ENCODE data around the gene CTBP1.

Gene CTBP1

DNA sequence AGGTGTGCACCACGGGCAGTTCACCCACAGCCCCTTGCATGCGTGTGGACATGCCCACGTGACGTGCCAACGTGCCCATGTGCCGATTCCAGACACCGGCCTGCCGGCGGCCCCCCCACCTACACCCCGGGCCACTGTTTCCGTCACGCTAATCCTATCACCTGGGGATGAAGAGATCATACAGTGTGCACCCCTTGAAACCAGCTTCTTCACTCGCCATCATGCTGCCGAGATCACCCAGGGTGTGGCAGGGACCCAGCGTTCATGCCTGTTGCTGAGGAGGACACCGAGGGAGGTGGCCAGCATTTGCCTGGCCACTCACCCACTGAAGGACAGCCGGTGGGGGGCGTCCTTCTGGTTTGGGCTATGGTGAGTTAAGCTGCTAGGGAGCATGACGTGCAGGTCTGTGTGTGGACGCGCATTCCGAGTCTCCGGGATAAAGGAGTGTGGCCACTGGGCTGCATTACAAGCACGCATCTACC is 14.1 kb downstream of the CTBP1 start:
- WGBS, result 97% methylated on average over 24 of the region's 24 CpGs
- Histone ChIP-seq H3K18ac (ENCODE audit: low read depth in 1 of 2, low read length in 2 of 2) (no peak overlapping the region), H3K14ac (ENCODE audit: low read length in 2 of 2) (no peak overlapping the region), H3K4me2 (ENCODE audit: low read length, poor library complexity, severe bottlenecking) (no peak overlapping the region), H3K27ac (ENCODE audit: low read length, poor library complexity, severe bottlenecking) (no peak overlapping the region), H3K23ac (ENCODE audit: low read length in 2 of 2) (no peak overlapping the region), H3K36me3 (ENCODE audit: control insufficient read depth in 1 of 2, insufficient read depth in 2 of 2, low read depth in 1 of 2, low read length in 2 of 2) (peaks cover 90 to 95% of the 10 kb centered on the region in 2 experiments), H2AFZ (ENCODE audit: low read depth, low read length) (no peak overlapping the region), H2BK12ac (ENCODE audit: low read length in 2 of 2) (no peak overlapping the region), H3K79me1 (replicated peaks; ENCODE audit: low read length, poor library complexity, severe bottlenecking) (peaks cover 32% of the 10 kb centered on the region), H3K27me3 (ENCODE audit: control insufficient read depth in 1 of 2, insufficient read depth in 1 of 2, low read length in 2 of 2) (no peaks in the 10 kb centered on the region), H4K91ac (ENCODE audit: low read length) (no peak overlapping the region), H2BK5ac (ENCODE audit: low read depth, low read length, poor library complexity, severe bottlenecking) (no peak overlapping the region), H3K4me3 (ENCODE audit: insufficient read depth in 1 of 2, low read depth in 1 of 2, low read length in 2 of 2) (no peak overlapping the region), H2BK15ac (ENCODE audit: low read depth, poor library complexity, severe bottlenecking) (no peak overlapping the region), H3K4me1 (ENCODE audit: control insufficient read depth, insufficient read depth, low read depth, low read length) (peaks cover 25% of the 10 kb centered on the region), H3K9ac (ENCODE audit: low read length) (peak overlapping the region; percentile 57), H2BK120ac (ENCODE audit: low read depth, low read length) (no peak overlapping the region), H4K8ac (ENCODE audit: low read length) (no peak overlapping the region), H3K9me3 (ENCODE audit: control insufficient read depth, low read length) (no peaks in the 10 kb centered on the region), H3K4ac (ENCODE audit: low read depth in 1 of 2, low read length in 2 of 2) (no peak overlapping the region), H2AK5ac (ENCODE audit: low read length, severe bottlenecking) (no peak overlapping the region)
- DNase-seq, result no peak

DNA sequence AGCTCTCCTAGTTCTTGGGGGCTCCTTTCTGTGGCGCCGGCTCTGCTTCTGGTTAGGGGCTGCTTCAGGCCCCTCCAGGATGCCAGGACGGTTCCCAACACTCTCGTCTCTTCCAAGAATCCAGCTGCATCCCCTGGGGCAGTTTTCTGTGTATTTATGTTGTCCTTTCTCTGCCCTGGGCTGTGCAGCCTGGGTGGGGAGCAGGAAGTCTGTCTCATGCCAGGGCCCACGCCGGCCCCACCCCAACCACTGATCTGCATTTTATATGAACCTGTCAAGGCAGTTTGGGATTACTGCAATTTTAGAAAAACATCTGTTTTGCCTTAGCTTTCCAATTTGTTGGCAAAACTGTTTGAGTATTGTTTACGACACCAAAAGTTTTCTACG is 14.6 kb downstream of the CTBP1 start:
- Histone ChIP-seq H3K9ac (ENCODE audit: low read length) (peak overlapping the region; percentile 57), H3K27me3 (ENCODE audit: control insufficient read depth in 1 of 2, insufficient read depth in 1 of 2, low read length in 2 of 2) (no peaks in the 10 kb centered on the region), H2BK12ac (ENCODE audit: low read length in 2 of 2) (no peak overlapping the region), H2AK5ac (ENCODE audit: low read length, severe bottlenecking) (no peak overlapping the region), H3K23ac (ENCODE audit: low read length in 2 of 2) (no peak overlapping the region), H3K4me3 (ENCODE audit: insufficient read depth in 1 of 2, low read depth in 1 of 2, low read length in 2 of 2) (no peak overlapping the region), H3K4ac (ENCODE audit: low read depth in 1 of 2, low read length in 2 of 2) (no peak overlapping the region), H3K27ac (ENCODE audit: low read length, poor library complexity, severe bottlenecking) (no peak overlapping the region), H3K18ac (ENCODE audit: low read depth in 1 of 2, low read length in 2 of 2) (no peak overlapping the region), H3K4me2 (ENCODE audit: low read length, poor library complexity, severe bottlenecking) (no peak overlapping the region), H2BK5ac (ENCODE audit: low read depth, low read length, poor library complexity, severe bottlenecking) (no peak overlapping the region), H2AFZ (ENCODE audit: low read depth, low read length) (no peak overlapping the region), H2BK15ac (ENCODE audit: low read depth, poor library complexity, severe bottlenecking) (no peak overlapping the region), H3K9me3 (ENCODE audit: control insufficient read depth, low read length) (no peaks in the 10 kb centered on the region), H4K8ac (ENCODE audit: low read length) (no peak overlapping the region), H4K91ac (ENCODE audit: low read length) (no peak overlapping the region), H3K14ac (ENCODE audit: low read length in 2 of 2) (no peak overlapping the region), H3K36me3 (ENCODE audit: control insufficient read depth in 1 of 2, insufficient read depth in 2 of 2, low read depth in 1 of 2, low read length in 2 of 2) (peaks cover 90 to 95% of the 10 kb centered on the region in 2 experiments), H2BK120ac (ENCODE audit: low read depth, low read length) (no peak overlapping the region), H3K79me1 (replicated peaks; ENCODE audit: low read length, poor library complexity, severe bottlenecking) (peaks cover 34% of the 10 kb centered on the region), H3K4me1 (ENCODE audit: control insufficient read depth, insufficient read depth, low read depth, low read length) (peaks cover 24% of the 10 kb centered on the region)
- 89% methylated on average over 8 of the region's 8 CpGs for WGBS
- peak; percentile 26 for DNase-seq

- H3K9me3 ChIP-seq (ENCODE audit: control insufficient read depth, low read length), result no peaks in the 10 kb centered on the region
- DNase-seq, result peak; percentile 60
Observed at GRCh38 chr4:1233641-1234308, 15.2 kb downstream of the CTBP1 start.

GRCh38 chr4:1232661-1233621 is 16.0 kb downstream of the CTBP1 start:
- no peak overlapping the region for H2BK120ac ChIP-seq (ENCODE audit: low read depth, low read length)
- H2BK5ac ChIP-seq (ENCODE audit: low read depth, low read length, poor library complexity, severe bottlenecking), result no peak overlapping the region
- H2AFZ ChIP-seq (ENCODE audit: low read depth, low read length), result no peak overlapping the region
- H3K27me3 ChIP-seq (ENCODE audit: control insufficient read depth in 1 of 2, insufficient read depth in 1 of 2, low read length in 2 of 2), result no peaks in the 10 kb centered on the region
- no peak overlapping the region for H2AK5ac ChIP-seq (ENCODE audit: low read length, severe bottlenecking)
- H3K79me1 ChIP-seq (replicated peaks; ENCODE audit: low read length, poor library complexity, severe bottlenecking), result peaks cover 33% of the 10 kb centered on the region
- H3K4me3 ChIP-seq (ENCODE audit: insufficient read depth in 1 of 2, low read depth in 1 of 2, low read length in 2 of 2), result no peak overlapping the region
- peak overlapping the region; percentile 32 for H3K27ac ChIP-seq (ENCODE audit: low read length, poor library complexity, severe bottlenecking)
- H3K14ac ChIP-seq (ENCODE audit: low read length in 2 of 2), result no peak overlapping the region
- peak overlapping the region; percentile 41 for H4K91ac ChIP-seq (ENCODE audit: low read length)
- no peak overlapping the region for H2BK15ac ChIP-seq (ENCODE audit: low read depth, poor library complexity, severe bottlenecking)
- H3K4me2 ChIP-seq (ENCODE audit: low read length, poor library complexity, severe bottlenecking), result no peak overlapping the region
- peak overlapping the region; percentile 24 for H3K9ac ChIP-seq (ENCODE audit: low read length)
- H3K9me3 ChIP-seq (ENCODE audit: control insufficient read depth, low read length), result no peaks in the 10 kb centered on the region
- WGBS, result 75% methylated on average over 32 of the region's 32 CpGs
- peak; percentile 96 for DNase-seq
- H3K18ac ChIP-seq (ENCODE audit: low read depth in 1 of 2, low read length in 2 of 2), result peak overlapping the region in 1 of 2 experiments; percentile 6
- H3K4ac ChIP-seq (ENCODE audit: low read depth in 1 of 2, low read length in 2 of 2), result no peak overlapping the region
- H4K8ac ChIP-seq (ENCODE audit: low read length), result no peak overlapping the region
- H3K4me1 ChIP-seq (ENCODE audit: control insufficient read depth, insufficient read depth, low read depth, low read length), result peaks cover 20% of the 10 kb centered on the region
- peak overlapping the region in 1 of 2 experiments; percentile 15 for H2BK12ac ChIP-seq (ENCODE audit: low read length in 2 of 2)
- H3K36me3 ChIP-seq (ENCODE audit: control insufficient read depth in 1 of 2, insufficient read depth in 2 of 2, low read depth in 1 of 2, low read length in 2 of 2), result peaks cover 84 to 95% of the 10 kb centered on the region in 2 experiments
- no peak overlapping the region for H3K23ac ChIP-seq (ENCODE audit: low read length in 2 of 2)

More at GRCh38 chr4:1233641-1234308, 15.2 kb downstream of the CTBP1 start:
- H3K4me1 ChIP-seq (ENCODE audit: control insufficient read depth, insufficient read depth, low read depth, low read length), result peaks cover 20% of the 10 kb centered on the region
- H2BK120ac ChIP-seq (ENCODE audit: low read depth, low read length), result no peak overlapping the region
- no peaks in the 10 kb centered on the region for H3K27me3 ChIP-seq (ENCODE audit: control insufficient read depth in 1 of 2, insufficient read depth in 1 of 2, low read length in 2 of 2)
- H4K91ac ChIP-seq (ENCODE audit: low read length), result peak overlapping the region; percentile 5
- peaks cover 88 to 95% of the 10 kb centered on the region in 2 experiments for H3K36me3 ChIP-seq (ENCODE audit: control insufficient read depth in 1 of 2, insufficient read depth in 2 of 2, low read depth in 1 of 2, low read length in 2 of 2)
- peak overlapping the region in 1 of 2 experiments; percentile 76 for H3K14ac ChIP-seq (ENCODE audit: low read length in 2 of 2)
- H3K23ac ChIP-seq (ENCODE audit: low read length in 2 of 2), result peak overlapping the region in 1 of 2 experiments; percentile 36
- no peak overlapping the region for H2BK15ac ChIP-seq (ENCODE audit: low read depth, poor library complexity, severe bottlenecking)
- no peak overlapping the region for H3K4me2 ChIP-seq (ENCODE audit: low read length, poor library complexity, severe bottlenecking)
- H2BK12ac ChIP-seq (ENCODE audit: low read length in 2 of 2), result peak overlapping the region in 1 of 2 experiments; percentile 64
- H2AK5ac ChIP-seq (ENCODE audit: low read length, severe bottlenecking), result no peak overlapping the region
- peak overlapping the region; percentile 6 to 75 for H3K18ac ChIP-seq (ENCODE audit: low read depth in 1 of 2, low read length in 2 of 2)
- H2AFZ ChIP-seq (ENCODE audit: low read depth, low read length), result no peak overlapping the region
- peak overlapping the region; percentile 27 for H4K8ac ChIP-seq (ENCODE audit: low read length)
- H3K4ac ChIP-seq (ENCODE audit: low read depth in 1 of 2, low read length in 2 of 2), result peak overlapping the region in 1 of 2 experiments; percentile 9
- 87% methylated on average over 29 of the region's 29 CpGs for WGBS
- no peak overlapping the region for H2BK5ac ChIP-seq (ENCODE audit: low read depth, low read length, poor library complexity, severe bottlenecking)
- peaks cover 38% of the 10 kb centered on the region for H3K79me1 ChIP-seq (replicated peaks; ENCODE audit: low read length, poor library complexity, severe bottlenecking)
- H3K9ac ChIP-seq (ENCODE audit: low read length), result peak overlapping the region; percentile 57
- H3K4me3 ChIP-seq (ENCODE audit: insufficient read depth in 1 of 2, low read depth in 1 of 2, low read length in 2 of 2), result no peak overlapping the region
- peak overlapping the region; percentile 32 for H3K27ac ChIP-seq (ENCODE audit: low read length, poor library complexity, severe bottlenecking)

All from mesenchymal stem cell (in vitro differentiated cells and primary cell).